Activated T-cell treated with anti-CD3 and anti-CD28 coated beads for 1 hour (primary cell): ENCODE data around the gene PRAC1.

Source experiments
- DNase-seq: peaks from one replicate; pipeline ENCODE4 v3.0.0-alpha.2; 2020; ENCODE audit warnings: low read depth

Gene PRAC1

DNA sequence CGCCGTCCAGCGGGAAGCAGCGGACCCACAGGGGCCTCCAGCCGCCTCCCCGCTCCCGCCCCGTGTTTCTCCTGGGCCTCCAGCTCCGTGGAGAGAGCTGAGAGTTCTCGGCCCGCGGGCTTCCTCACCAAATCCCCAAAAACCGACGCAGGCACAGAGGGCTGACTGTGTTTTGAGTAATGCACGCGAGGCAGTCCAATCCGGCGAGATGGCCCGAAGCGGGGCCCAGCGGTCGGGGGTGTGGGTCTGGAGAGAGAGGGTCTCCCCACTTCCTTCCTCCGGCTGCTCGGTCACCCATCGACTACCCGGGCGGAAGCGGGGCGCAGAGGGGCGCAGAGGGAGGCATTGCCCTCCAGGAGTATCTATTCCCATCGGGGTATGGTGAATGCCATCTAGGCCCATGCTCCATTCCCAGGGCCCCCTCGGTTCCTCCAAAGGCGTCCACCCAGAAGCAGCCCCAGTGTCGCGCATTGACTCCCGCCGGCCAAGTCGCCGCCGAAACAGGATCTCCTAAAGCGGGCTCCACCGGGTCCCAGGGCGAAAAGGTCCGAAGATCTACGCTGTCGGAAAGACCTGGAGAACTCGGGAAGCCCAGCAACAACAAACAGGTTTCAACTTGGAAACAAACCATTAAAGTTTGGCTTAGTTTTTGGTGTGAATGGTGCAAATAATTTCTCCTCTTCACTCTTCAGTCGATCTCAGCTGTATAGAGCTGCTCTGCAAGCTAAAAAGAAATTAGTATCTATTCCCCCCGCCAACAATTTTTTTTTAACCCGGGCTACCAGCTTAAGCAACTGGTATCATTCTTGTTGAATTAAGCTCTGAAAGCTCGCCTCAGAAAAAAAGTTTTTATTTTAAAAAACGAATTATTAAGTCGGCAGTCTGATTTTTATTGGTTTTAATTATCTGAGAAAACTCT, 25.4 kb upstream of the PRAC1 start:
- DNase-seq, result no peak

DNA sequence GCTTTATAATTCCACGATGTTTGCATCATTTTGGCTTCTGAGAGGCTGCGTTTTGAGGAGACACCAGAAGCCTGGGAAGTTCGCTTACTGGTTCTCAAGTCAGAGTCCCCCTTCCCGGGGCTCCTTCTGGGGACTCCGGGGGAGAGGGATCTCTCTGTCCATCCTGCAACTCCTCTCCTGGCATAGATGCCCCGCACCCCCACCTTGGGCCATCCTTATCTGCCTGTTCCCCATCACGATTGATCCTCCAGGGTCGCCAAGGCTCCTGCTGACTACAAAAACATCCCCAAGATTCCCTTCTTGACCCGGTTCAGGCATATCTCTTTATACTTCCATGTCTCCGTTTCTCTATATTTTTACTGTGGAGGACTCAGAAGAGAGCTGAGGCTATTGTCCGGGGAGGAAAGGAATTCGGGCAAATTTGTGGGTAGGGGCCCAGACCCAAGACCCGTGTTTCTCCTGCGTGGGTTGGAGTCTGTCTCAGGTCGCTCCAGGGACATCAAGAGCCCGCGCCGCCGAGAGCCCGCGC, 24.7 kb upstream of the PRAC1 start:
- DNase-seq, result no peak

DNA sequence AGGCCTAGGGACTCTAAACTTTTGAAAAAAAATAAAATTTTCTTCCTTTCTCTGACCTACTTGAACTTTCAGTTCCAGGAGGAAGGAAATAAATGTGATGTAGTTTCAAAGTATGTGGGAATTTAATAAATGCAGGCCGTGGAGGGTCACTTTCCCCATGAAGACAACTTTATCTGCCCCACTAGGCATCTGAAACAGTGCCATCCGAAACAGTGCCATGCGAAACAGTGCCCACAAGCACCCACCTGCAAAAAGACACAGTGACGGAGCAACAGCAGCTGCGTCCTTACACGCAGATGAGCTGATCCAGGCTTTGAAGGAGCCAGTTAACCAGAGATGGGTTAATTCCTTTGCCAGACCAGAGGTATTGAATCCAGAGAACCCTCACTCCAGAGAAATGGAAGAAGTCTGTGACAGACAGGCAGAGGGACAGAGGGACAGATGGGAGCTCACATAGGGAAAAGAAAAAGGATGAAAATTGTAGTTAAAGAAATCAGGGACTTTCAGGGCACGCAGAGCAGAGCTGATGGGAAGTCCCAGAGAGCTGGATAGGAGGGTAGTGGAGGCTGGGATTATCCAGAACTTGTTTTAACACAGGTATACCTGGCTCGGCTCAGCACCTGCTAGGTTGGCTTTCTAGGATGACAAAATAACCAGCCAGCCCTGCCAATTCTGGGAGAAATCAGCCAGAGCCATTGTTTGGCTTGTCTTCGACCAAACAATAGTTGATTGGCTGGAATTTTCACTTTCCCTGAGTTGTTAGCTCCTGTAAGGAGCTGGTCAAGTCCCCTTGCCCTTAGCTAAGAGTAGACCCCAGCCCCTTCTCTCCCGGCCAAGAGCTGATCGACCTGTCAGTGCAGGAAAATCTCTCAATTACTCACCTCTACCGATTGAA, 23.3 kb upstream of the PRAC1 start:
- no peak for DNase-seq

DNA sequence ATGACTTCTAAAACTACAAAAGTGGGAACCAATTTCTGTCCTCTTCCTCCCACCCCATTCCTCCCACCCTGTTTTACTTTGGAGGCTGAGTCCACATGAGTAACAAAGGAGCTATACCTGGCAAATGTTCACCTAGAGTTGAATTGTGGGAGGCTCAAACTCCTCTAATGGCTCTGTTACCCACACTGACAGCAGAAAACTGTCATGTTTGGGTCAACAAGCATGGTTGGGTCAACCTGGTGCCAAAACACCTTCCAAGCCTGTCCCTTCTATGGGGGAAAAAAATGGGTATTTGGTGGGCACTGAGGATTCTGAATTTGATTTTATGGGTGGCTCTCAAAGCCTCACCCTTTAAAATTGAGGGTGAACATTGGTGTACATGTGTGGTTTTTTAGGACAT, 18.2 kb upstream of the PRAC1 start:
- no peak for DNase-seq

DNA sequence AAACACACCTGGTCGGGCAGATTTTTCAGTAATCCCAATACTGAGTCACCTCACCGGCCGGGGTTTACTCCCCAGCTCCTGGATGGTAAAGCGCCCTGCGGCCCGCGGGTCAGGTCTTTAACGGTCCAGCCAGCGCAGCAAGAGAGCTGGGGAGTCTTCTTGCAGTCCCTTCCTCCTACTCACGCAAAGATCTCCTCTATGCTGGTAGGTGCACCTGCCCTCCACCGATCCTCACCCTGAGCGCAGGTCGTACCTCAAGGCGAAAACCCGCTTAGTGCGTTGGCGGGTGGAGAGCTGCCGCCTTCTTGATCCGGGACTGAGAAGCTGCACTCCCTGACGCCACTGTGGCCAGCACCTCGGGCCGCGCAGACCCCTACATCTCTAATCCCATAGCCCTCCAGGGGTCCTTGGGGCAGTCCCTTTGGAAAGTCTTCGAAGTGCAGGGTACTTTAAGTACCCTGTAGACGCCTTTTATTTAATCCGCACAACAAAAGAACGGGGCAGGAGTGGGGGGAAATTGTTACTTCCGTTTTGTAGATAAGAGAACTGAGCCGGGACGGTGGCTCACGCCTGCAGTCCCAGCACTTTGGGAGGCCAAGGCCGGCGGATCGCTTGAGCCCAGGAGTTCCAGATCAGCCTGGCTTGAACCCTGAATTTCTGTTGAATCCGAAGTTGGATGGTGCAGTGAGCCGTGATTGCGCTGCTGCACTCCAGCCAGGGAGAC, 16.6 kb upstream of the PRAC1 start:
- no peak for DNase-seq

DNA sequence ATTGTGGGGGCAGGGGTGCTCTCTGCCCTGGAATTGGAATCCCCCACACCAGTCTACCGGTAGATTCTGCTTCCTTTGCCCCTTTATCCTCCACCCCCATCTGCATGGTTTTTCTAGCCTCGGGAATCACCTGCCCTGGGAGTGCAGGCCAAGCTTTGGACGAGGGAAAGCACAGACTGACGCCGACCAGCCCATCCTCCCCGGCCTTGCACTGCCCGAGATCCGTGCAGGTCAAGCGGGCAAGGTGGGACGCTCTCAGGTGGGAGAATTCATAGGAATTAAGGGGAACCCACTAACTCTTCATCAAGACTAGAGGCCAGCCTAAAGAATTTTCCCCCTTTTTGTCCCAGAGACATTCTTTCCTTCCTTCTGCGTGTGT, 16.1 kb upstream of the PRAC1 start:
- no peak for DNase-seq

DNA sequence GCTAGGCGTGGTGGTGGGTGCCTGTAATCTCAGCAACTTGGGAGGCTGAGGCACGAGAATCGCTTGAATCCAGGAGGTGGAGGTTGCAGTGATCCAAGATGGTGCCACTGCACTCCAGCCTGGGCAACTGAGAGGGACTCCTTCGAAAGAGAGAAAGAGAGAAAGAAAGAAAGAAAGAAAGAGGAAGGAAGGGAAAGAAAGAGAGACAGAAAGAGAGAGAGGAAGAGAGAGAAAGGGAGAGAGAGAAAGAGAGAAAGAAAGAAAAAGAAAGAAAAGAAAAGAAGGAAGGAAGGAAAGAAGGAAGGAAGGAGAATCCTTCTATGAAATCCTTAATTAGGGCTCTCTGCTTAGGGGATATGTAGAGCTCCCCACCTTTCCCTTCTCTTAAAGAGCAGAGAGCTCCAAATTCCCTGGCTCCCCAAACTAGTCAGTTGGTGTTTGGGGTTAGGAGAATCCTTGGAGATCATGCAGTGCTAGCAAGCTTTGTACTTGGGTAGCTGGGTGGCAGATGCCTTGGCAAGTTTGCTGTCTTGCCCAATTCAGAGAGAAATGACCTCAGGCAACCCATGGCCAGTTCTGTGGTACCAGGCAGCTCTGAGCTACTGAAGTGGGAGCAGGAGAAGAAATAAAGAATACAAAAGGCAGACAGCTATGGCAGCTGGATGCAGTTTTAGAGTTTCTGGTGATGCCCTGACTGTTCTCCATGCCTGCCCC, 15.2 kb upstream of the PRAC1 start:
- no peak for DNase-seq

DNA sequence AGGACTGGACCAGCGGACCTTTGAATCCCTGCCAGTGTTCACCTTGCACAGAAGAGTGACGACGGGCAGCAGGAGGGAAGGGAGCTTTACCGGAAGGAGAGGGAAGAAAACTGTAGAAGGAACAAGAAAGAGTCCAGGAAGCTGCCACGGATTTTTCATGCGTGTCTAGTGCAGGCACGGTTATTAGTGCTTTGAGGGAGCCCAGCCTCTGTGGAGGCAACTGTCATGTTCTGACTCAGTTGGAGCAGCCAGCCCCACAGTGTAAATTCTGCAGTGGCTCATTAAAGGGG, 12.7 kb upstream of the PRAC1 start:
- no peak for DNase-seq

DNA sequence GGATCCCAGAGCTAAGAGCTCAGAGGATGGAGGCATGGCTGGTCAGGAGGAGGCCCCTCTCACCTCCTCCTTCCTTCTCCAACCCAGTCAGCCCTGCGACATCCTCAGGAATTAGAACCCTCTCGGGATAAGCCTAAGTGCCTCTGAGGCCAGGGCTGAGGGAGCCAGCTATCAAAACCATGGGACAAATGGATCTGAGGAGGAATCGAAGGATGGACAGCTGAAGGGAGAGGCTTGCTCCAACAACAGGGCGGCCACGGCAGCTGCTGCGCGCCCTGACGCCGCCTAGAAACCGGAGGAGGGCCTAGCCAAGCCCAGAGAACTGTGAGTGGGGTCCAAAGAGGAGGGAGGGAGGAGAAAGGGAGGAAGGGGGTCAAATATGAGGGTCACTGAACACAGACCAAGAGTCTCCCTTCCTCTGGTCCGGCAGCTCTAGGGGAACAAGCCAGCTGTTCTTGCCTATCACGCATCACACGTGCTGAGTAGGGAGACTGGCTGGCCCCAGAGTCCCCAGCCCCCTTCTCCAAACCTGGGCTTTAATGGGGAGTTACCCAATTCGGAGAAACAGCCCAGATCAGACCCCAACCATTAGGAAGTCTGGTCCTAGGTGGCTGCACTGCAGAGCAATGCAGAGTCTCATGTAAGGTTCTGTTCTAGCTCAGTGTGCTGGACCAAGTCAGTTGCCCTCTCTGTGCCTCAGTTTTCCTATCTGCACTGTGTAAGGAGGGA, 12.2 kb upstream of the PRAC1 start:
- no peak for DNase-seq

DNA sequence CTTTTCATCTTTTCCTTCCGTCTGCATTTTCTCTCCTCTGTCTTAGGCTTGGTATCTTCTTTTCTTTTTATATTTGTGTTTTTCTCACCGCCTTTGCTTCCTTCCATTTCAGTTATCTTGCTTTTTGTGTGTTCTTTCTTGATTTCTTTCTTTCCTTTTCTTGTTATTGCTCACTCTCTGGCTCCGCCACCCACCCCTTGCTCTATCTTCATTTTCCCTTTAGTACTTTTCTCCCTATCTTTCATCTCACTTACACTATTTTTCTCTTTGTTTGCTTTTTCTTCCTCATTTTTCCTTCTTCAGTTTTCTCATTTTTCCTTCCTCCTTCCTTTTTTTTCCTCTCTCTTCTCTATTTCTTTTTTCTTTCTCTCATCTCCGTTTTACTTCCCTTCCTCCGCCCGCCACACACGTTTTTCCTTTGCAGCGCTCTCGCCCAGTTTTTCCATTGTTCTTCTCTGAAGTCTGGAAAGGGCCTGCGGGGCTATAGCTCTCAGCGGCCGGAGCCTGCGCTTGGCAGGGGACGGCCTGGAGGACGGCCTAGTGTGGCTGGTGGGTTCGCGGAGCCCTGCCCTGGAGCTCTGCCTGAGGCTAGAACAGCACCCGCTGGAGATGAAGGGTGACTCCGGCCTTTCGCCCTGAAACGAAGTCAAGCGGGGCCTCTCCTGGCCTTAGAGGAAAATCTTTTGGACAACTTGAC, 11.5 kb upstream of the PRAC1 start:
- no peak for DNase-seq

DNA sequence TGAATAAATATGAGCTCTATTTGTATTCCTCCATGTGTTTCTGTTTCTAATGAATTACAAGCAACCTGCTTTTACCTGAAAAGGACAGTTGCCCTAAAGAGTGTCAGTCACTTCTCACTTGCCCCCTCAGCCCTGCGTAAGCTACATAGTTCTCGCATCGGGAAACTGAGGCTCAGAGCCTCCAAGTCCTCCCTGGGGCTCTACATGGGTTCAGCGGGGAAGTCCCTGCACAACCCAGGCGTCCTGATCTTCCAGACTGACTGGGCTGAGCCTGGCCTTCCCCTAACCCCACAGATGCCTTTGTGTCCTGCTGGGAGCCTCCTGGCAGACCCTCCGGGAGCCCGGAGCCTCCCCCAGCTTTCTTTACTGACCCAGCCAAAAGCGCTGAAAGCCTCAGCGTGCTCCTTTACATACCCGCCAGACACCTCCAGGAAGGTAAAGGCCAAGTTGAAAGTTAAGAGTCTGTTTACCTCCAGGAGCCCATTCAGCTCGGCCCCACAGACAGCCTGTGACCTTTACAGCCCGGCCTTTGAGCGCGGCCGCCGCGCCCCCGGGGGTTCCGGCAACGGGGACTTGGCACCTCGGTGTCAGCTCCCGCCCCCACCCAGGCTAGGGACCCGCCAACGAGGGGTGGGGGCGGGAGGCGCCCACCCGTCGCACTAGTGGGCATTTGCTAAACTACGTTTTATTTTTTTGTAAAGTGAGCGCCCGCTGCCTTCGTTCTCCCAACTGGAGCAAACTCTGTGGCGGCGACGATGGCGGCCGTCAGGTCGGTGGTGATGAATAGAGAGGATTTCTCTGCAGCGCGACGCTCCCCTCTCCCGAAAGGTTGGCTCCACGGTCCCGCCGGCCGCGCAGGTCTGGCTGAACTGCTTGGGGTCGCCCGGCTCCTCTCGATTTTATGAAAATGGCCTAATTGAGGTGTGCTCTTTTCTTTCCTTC, 10.6 kb upstream of the PRAC1 start:
- no peak for DNase-seq

DNA sequence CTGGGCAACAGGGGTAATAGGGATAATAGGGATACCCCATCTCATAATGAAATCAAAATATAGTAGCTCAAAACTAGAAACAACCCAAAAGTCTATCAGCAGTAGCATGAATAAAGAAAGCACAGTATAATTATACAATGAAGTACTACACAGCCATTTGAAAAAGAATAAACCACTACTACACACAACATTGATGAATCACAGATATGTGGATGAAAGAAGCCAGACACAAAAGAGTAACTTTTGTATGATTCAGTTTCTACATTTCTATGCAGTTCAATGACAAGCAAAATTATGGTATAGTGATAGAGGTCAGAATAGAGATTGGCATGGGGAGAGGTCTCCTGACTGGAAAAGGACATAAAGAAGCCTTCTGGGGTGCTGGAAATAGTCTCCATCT, 9.0 kb upstream of the PRAC1 start:
- DNase-seq, result no peak

DNA sequence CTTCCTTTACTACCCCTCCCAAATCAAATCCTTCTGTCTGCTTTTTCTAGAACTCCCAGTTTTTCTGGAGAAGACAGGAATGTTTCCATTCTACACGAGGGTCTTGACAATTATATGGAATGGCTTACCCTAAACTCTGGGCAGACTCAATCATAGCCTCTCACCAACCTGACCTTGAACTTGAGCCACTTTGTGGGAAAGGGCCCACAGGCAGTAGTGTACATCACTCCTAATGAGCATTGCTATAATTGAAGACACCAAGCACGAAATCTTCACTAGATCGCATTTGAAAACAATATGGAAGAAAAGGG, 7.9 kb upstream of the PRAC1 start:
- DNase-seq, result no peak

DNA sequence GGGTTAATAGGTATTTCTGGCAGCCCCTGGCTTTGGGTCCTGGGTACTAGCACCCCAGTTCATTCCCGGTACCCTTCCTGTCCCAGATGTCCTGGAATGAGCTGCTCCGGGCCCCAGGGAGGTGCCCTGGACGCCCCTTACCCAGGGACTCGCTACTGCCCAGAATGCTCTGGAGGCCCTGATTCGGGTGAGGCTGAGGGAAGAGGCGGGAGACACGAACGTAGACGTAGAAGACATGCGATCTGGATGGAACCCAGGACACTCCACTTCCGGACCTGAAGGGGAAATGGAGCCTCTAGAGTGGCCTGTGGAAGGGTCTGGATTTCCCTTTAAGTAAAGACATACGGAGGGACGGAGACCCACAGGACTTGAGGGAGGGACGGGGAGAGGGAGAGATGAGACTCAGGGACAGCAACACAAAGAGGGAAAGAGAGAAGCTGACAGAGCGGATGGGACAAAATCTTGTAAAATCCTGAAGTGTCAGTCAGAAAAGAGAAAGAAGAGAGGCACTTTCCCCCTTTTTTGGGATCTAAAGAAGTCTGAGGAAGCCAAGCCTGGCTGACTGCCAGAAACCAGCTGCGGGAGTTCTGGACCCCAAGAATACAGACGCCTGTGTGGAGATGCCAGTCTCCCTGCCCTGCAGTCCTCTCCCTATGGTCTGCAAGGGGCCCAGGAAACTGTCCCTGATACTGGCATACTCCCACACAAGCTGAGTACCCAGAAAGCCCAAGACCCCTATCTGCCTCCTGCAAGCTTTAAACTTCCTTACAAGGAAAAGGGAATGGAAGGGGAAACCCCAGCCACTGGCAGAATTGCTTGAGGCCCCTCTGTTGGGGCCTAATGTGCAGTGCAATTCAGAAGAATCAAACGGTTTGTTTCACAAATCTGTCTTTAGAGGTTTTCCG, 7.3 kb upstream of the PRAC1 start:
- DNase-seq, result no peak

DNA sequence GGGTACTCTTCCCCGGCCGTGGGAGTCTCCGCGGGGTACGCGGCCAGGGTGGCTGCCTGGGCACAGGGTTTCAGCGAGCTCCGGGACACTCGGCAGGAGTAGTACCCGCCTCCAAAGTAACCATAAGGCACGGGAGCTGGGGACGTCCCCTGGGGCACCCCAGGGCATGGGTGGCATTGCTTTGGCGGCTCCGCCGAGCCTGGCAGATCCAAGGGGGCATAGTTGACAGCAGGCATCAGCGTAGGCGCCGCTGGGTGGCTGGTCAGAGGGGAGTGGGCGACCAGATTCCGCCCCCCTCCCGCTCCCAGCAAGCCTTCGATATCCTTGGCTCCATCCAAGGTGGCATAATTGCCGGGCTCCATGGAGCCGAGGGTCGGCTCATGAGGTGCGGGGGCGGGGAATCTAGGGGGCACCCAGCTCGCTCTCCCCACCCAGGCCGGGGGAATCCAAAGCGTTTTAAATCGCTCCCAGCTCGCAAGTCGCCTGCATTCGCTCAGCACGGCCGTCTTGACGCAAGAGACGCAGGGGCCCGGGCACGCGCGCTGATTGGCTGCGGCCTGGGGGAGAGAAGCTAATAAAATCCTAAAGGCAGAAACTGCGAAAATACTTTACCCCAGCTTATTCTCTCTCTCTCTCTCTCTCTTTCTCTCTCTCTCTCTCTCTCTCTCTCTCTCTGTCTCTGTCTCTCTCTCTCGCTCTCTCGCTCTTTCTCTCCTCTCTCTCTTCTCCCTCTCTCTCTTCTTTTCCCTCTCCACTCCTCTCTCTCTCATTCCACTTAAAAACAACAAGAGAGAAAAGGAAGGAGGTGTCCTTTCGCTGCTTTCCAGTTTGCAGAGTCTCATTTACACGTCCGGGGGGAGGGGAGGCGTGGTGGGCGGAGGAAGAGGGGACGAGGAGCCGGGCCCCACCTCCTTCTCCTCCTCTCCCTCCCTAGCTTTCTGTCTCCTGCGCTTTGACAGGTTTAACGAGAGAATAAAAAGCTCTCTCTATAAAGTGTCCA, 6.2 kb upstream of the PRAC1 start, which contains the start of gene HOXB13:
HOXB13 (minus strand) TSS at position 519 of the 1,000 bp plus-strand sequence; CDS start at position 362, 157 bp downstream.
- DNase-seq, result no peak

DNA sequence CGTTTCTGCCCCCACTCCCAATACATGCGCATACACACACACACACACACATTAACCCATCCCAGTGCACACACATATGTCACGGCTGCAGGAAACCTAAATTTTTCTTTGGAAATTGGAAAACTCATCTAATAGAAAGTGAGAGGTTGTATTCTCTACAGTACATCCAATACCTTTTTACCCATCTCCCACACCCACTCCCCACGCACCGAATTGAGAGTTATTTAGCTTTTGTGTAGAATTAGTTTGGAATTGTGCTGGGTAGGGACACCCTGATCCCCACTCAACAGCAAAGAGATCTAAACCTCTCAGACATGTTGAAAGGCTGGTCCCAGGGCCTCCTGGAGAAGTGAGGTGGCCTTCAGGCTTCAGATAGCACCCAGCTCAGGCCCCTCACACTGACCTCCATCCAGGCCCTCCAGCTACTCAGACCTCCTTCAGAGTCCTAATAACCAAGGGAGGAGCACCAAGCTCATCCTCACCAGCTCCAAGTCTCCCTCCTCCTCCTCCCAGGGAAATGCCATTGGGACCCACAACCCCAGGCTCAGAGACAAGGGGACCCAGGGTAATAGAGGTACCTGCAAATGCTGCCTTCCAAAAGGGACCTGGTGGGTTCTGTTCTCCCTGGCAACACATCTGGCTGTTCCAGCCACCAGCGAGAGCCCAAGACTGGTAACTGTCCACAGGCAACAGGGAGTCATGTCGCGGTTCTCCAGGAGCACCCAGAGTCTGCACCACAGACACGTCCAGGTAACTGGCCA, 5.3 kb upstream of the PRAC1 start:
- no peak for DNase-seq
